ENCODE measurements around the gene TMOD3.

Gene TMOD3

DNA sequence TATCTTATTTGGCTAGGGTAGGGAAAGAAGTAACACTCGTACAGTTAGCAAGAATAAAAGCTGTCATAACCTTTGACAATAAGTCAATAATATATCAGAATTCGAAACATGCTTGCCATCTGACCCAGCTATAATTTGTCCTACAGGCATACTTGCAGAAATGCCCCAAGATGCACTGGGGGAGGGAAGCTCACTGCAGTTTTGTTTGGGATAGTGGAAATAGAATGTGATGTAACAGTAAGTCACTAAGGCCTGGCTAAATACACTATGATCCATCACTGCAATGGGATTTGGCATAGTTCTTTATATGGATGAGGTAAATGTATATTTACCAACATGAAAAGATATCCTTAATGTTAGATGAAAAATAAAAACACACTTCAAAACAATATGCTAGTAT is 25.5 kb upstream of the TMOD3 start:
- TF ChIP-seq, protein P1, sequence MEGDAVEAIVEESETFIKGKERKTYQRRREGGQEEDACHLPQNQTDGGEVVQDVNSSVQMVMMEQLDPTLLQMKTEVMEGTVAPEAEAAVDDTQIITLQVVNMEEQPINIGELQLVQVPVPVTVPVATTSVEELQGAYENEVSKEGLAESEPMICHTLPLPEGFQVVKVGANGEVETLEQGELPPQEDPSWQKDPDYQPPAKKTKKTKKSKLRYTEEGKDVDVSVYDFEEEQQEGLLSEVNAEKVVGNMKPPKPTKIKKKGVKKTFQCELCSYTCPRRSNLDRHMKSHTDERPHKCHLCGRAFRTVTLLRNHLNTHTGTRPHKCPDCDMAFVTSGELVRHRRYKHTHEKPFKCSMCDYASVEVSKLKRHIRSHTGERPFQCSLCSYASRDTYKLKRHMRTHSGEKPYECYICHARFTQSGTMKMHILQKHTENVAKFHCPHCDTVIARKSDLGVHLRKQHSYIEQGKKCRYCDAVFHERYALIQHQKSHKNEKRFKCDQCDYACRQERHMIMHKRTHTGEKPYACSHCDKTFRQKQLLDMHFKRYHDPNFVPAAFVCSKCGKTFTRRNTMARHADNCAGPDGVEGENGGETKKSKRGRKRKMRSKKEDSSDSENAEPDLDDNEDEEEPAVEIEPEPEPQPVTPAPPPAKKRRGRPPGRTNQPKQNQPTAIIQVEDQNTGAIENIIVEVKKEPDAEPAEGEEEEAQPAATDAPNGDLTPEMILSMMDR (IDR thresholded peaks at IDR 0.05; ENCODE audit: extremely low read depth, insufficient read depth, missing control alignments): no peak
- in situ Hi-C loops (cut with MboI; ENCODE audit: low pct_unique_long_range_greater_than_20kb, low sequenced_read_pairs, unreplicated experiment): no loop called here
- DNase-seq (ENCODE audit: low spot score): no peak

DNA sequence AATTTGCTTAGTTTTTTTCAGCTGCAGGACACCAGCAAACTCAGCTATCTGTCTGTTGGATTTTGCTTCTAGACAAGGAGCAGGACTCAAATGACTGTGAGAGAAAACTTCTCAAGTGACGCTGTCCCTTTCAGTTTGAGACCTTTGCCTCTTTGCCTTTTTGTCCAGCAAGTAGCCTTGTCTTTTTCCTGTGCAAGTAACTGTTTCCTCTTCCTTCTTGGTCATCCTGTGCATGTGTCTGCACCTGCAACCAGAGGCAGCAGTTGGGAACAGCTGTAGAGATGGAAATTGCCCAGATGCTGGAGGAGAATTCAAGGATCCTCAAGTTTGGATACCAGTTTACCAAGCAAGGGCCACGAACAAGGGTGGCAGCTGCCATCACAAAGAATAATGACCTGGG is 23.3 kb upstream of the TMOD3 start:
- TF ChIP-seq, protein P1 (IDR thresholded peaks at IDR 0.05; ENCODE audit: extremely low read depth, insufficient read depth, missing control alignments): no peak
- DNase-seq (ENCODE audit: low spot score): no peak
- in situ Hi-C loops (cut with MboI; ENCODE audit: low pct_unique_long_range_greater_than_20kb, low sequenced_read_pairs, unreplicated experiment): no loop called here

DNA sequence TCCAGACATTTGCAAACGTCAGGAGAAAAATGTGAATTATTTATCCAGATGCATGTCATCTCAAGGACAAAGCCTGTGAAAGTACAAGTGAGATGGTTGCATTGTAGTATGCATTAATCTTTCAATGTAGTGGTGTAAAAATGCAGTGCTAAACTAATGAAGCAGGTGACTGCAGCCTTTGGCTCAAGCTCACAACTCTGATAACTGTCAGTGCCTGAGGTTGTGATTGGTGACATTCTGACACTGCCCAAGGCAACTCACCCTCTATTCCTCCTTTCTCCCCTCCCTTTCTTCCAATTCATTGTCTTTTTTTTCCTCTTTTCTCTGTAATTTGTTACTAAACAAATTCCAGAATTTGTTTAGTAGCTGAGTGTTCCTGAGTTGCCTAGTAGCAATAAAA is 20.0 kb upstream of the TMOD3 start:
- TF ChIP-seq, protein P1 (IDR thresholded peaks at IDR 0.05; ENCODE audit: extremely low read depth, insufficient read depth, missing control alignments): no peak
- in situ Hi-C loops (cut with MboI; ENCODE audit: low pct_unique_long_range_greater_than_20kb, low sequenced_read_pairs, unreplicated experiment): no loop called here
- no peak for DNase-seq (ENCODE audit: low spot score)

DNA sequence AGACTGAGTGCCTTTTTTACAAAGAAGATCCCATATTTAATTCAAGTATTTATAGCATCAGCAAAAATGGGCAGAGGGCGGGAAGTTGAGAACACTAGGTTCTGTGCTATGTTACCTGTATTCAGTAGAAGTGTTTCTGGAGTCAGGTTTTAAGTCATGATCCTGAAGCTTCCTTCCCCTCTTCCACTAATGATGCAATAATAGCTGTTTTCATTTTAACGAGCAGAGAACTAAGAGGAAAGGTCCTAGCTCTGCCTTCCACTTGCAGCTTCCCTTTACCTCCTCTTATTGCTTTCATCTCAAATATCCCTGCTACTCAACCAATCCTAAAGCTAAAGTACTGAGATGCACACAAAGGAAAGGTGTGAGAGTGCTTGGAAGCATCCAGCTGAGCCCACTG is 16.9 kb upstream of the TMOD3 start:
- DNase-seq (ENCODE audit: low spot score): no peak
- TF ChIP-seq, protein P1 (IDR thresholded peaks at IDR 0.05; ENCODE audit: extremely low read depth, insufficient read depth, missing control alignments): no peak
- in situ Hi-C loops (cut with MboI; ENCODE audit: low pct_unique_long_range_greater_than_20kb, low sequenced_read_pairs, unreplicated experiment): no loop called here

DNA sequence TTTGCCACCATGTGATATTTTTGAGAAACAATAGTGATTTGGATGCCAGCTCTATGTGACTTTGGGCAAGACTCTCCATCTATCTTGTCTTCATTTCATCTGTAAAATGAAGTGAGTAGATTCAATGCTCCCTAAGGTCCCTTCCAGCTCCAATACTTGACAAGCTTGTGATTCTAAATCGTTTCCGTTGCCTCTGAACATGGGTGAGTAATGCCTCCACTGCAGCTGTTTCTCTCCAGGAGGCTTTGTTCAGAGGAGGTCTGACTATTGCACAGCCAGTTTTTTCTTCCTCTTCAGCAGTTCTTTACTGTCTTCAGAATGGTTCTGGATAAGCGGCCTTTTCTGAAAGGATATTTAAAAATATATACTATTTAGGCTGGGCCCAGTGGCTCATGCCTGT is 14.8 kb upstream of the TMOD3 start:
- in situ Hi-C loops (cut with MboI; ENCODE audit: low pct_unique_long_range_greater_than_20kb, low sequenced_read_pairs, unreplicated experiment): no loop called here
- TF ChIP-seq, protein P1 (IDR thresholded peaks at IDR 0.05; ENCODE audit: extremely low read depth, insufficient read depth, missing control alignments): no peak
- DNase-seq (ENCODE audit: low spot score): no peak

DNA sequence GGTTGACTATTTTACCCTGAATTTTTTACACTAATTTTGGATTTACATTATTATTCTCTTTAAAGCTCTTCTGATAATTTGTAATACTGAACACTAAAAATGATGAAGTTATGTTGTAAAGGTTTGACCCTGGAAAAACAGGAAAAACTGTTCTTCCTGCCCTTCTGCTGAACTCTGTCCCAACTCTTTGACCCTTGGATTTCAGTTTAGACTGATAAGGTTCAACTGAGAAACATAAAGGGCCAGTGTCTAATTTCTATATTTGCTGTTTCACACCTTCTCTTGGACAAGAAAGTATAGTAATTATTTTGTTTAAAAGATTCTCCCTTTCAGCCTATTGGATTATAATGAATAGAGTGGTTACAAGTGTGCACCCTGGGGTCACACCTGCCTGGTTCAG is 12.8 kb upstream of the TMOD3 start:
- in situ Hi-C loops (cut with MboI; ENCODE audit: low pct_unique_long_range_greater_than_20kb, low sequenced_read_pairs, unreplicated experiment): no loop called here
- DNase-seq (ENCODE audit: low spot score): no peak
- TF ChIP-seq, protein P1 (IDR thresholded peaks at IDR 0.05; ENCODE audit: extremely low read depth, insufficient read depth, missing control alignments): no peak

DNA sequence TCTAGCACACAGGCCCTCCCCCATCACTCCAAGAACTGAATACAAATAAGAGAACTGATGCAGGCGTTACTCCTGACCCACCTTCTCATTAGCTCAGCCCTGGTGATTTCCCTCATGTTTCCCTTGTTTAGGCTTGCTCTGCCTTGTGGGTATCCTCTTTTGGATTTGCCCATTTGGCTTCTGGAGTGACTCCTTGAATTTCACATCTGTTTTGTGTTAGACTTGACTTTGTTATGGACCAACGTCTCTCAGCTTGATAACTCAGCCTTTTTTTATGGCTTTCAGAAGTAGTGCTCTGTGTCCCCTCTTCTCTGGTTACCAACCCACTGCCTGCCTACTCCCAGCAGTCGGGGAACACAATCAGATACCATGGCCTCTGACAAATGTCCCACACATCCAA is 11.3 kb upstream of the TMOD3 start:
- in situ Hi-C loops (cut with MboI; ENCODE audit: low pct_unique_long_range_greater_than_20kb, low sequenced_read_pairs, unreplicated experiment): no loop called here
- TF ChIP-seq, protein P1 (IDR thresholded peaks at IDR 0.05; ENCODE audit: extremely low read depth, insufficient read depth, missing control alignments): no peak
- no peak for DNase-seq (ENCODE audit: low spot score)
